Vagina (tissue), 2 donors: ENCODE measurements around the gene NDUFB10.

ENCODE experiments used
- POLR2A ChIP-seq, 2 donors: fragments of 450-650 bp; IDR thresholded peaks; one replicate each; pipeline ENCODE4 v1.6.1; 2017; ENCODE audit warnings: antibody characterized with exemption in 2 of 2, mild to moderate bottlenecking in 2 of 2, moderate library complexity in 2 of 2
- POLR2AphosphoS5 ChIP-seq, 2 donors: sonication (generic); formaldehyde crosslinking; IDR thresholded peaks; one replicate each; pipeline ENCODE4 v1.9.0; 2017; ENCODE audit warnings: antibody characterized with exemption in 2 of 2, mild to moderate bottlenecking in 2 of 2, low read depth in 1 of 2; ENCODE audit not compliant: insufficient read depth in 1 of 2
- TF ChIP-seq, protein P1 (sequence below), 3 experiments: fragments of 450-650 bp in 2 of 3; fragments of 200-600 bp in 1 of 3; sonication (generic) in 1 of 3; IDR thresholded peaks; one replicate each; pipeline ENCODE4 v1.5.1; 2017 to 2019; ENCODE audit warnings: antibody characterized with exemption in 3 of 3, mild to moderate bottlenecking in 2 of 3, moderate library complexity in 2 of 3

DNA sequence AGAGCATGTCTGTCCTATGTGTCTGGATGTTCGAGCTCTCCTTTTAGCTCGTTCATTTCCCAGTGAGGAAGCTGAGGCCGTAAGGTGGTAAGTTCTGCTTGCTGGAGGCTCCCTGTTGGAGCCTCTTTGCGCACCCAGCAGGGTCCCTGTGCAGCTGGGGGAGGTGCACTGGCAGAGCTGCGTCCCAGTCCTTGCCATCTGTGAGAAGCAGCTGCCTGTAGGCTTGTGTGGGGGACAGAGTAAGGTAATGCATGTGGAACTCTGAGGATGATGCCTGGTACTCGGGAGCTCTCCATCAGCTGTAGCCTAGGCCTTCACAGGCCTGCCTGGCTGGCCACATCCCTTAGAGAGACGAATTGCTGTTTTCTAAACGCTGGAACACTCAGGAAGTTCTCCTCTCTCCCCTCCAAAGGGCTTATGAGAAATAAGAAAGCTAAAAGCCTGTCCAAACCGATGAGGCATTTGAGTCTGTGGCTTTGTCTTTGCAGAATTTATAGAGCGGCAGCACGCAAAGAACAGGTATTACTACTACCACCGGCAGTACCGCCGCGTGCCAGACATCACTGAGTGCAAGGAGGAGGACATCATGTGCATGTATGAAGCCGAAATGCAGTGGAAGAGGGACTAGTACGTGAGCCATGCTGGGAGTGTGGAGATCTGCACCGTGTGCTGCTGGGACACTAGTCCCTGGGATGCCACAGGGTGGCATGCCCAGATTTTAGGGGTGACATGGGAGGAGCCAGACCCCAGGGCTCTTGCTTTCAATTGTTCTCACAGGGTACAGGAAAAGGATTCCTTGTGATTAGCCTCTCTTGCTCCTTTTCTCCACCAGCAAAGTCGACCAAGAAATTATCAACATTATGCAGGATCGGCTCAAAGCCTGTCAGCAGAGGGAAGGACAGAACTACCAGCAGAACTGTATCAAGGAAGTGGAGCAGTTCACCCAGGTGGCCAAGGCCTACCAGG, 1.6 kb downstream of the NDUFB10 start:
- TF ChIP-seq, protein P1, sequence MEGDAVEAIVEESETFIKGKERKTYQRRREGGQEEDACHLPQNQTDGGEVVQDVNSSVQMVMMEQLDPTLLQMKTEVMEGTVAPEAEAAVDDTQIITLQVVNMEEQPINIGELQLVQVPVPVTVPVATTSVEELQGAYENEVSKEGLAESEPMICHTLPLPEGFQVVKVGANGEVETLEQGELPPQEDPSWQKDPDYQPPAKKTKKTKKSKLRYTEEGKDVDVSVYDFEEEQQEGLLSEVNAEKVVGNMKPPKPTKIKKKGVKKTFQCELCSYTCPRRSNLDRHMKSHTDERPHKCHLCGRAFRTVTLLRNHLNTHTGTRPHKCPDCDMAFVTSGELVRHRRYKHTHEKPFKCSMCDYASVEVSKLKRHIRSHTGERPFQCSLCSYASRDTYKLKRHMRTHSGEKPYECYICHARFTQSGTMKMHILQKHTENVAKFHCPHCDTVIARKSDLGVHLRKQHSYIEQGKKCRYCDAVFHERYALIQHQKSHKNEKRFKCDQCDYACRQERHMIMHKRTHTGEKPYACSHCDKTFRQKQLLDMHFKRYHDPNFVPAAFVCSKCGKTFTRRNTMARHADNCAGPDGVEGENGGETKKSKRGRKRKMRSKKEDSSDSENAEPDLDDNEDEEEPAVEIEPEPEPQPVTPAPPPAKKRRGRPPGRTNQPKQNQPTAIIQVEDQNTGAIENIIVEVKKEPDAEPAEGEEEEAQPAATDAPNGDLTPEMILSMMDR (IDR thresholded peaks at IDR 0.05): no peak
- TF ChIP-seq POLR2AphosphoS5 (IDR thresholded peaks at IDR 0.05; ENCODE audit: insufficient read depth in 1 of 2, low read depth in 1 of 2) (no peak), POLR2A (IDR thresholded peaks at IDR 0.05) (no peak)
